Liver (tissue), 3 donors: ENCODE measurements around the gene CEP63.

Experiments
- EGR1 ChIP-seq, 2 donors: IDR thresholded peaks; 2 replicates each; pipeline ENCODE4 v1.6.1; 2016 to 2018; ENCODE audit warnings: antibody characterized with exemption in 2 of 2, low read depth in 2 of 2
- HNF4G ChIP-seq: IDR thresholded peaks from 2 replicates; pipeline ENCODE4 v1.6.1; 2016; ENCODE audit warnings: antibody characterized with exemption
- JUND ChIP-seq, 2 donors: IDR thresholded peaks; 2 replicates each; pipeline ENCODE4 v1.6.1; 2016; ENCODE audit warnings: antibody characterized with exemption in 2 of 2
- TF ChIP-seq, protein P1 (sequence below): fragments of 150-350 bp; IDR thresholded peaks from 2 replicates; pipeline ENCODE4 v1.5.1; 2017; ENCODE audit warnings: improper control_type of control experiment, low read depth, low read length; ENCODE audit not compliant: missing input control
- TF ChIP-seq, protein P2 (sequence below): IDR thresholded peaks from 2 replicates; pipeline ENCODE4 v1.6.1; 2016; ENCODE audit warnings: antibody characterized with exemption, mild to moderate bottlenecking
- donor health status: healthy.
- donor health status: healthy.

DNA sequence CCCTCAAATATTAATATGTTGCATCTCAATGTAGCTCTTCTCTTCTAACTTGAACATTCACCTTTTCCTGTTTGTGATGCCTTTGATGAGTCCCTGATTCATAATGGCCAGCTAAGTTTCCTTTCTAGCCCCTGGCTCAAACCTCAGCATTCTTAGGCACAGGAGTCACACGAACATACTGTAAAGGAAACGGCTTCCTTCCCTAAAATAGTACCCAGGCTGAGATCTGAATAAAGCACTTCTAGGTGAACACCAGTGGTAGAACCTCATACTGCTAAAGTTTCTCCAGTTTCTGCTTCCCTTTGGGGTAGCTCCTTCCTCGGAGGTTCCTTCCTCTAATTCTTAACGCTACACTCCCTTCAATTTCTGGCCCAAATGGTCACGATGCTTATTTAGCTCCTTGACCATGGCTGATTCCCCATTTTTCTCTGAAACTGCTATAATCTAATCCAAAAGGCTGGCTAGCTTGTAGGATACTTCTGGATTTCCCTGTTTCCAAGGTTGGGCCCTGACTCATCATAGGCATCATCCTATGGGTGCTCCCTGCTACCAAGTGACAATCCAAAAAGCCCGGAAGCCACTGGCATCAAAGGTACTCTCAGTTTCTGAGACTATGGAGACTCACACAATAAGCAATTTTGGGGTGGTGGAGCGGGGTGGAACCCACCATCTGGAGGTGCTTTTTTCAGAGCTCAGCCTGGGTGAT is 2.5 kb upstream of the CEP63 start:
- TF ChIP-seq, protein P1, sequence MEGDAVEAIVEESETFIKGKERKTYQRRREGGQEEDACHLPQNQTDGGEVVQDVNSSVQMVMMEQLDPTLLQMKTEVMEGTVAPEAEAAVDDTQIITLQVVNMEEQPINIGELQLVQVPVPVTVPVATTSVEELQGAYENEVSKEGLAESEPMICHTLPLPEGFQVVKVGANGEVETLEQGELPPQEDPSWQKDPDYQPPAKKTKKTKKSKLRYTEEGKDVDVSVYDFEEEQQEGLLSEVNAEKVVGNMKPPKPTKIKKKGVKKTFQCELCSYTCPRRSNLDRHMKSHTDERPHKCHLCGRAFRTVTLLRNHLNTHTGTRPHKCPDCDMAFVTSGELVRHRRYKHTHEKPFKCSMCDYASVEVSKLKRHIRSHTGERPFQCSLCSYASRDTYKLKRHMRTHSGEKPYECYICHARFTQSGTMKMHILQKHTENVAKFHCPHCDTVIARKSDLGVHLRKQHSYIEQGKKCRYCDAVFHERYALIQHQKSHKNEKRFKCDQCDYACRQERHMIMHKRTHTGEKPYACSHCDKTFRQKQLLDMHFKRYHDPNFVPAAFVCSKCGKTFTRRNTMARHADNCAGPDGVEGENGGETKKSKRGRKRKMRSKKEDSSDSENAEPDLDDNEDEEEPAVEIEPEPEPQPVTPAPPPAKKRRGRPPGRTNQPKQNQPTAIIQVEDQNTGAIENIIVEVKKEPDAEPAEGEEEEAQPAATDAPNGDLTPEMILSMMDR: no peak
- TF ChIP-seq, protein P2, sequence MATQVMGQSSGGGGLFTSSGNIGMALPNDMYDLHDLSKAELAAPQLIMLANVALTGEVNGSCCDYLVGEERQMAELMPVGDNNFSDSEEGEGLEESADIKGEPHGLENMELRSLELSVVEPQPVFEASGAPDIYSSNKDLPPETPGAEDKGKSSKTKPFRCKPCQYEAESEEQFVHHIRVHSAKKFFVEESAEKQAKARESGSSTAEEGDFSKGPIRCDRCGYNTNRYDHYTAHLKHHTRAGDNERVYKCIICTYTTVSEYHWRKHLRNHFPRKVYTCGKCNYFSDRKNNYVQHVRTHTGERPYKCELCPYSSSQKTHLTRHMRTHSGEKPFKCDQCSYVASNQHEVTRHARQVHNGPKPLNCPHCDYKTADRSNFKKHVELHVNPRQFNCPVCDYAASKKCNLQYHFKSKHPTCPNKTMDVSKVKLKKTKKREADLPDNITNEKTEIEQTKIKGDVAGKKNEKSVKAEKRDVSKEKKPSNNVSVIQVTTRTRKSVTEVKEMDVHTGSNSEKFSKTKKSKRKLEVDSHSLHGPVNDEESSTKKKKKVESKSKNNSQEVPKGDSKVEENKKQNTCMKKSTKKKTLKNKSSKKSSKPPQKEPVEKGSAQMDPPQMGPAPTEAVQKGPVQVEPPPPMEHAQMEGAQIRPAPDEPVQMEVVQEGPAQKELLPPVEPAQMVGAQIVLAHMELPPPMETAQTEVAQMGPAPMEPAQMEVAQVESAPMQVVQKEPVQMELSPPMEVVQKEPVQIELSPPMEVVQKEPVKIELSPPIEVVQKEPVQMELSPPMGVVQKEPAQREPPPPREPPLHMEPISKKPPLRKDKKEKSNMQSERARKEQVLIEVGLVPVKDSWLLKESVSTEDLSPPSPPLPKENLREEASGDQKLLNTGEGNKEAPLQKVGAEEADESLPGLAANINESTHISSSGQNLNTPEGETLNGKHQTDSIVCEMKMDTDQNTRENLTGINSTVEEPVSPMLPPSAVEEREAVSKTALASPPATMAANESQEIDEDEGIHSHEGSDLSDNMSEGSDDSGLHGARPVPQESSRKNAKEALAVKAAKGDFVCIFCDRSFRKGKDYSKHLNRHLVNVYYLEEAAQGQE: no peak
- TF ChIP-seq EGR1 (IDR thresholded peaks at IDR 0.05; ENCODE audit: low read depth in 2 of 2) (no peak), HNF4G (no peak), JUND (IDR thresholded peaks at IDR 0.05) (no peak)
